Spinal cord (tissue), 10 donors: ENCODE measurements around the gene JAM2. TPM values are rescaled to one million over a fixed set of nuclear protein-coding genes. Genes with fewer than 3 reads are reported as not detected.
A peak's percentile ranks its signal among the peaks of the same experiment; 100 is the strongest.

ENCODE experiments used
- DNase-seq, 6 donors: peaks; one replicate each; pipeline versions ENCODE4 v3.0.0 to v3.0.0-alpha.2; 2013 to 2015; ENCODE audit warnings: low spot score in 6 of 6, low read depth in 4 of 6
- H3K27ac ChIP-seq: one replicate; pipeline ENCODE4 v1.5.1; 2013; ENCODE audit warnings: low read depth, low read length, control low read depth
- H3K27me3 ChIP-seq: one replicate; pipeline ENCODE4 v1.6.1; 2013; ENCODE audit warnings: low read length; ENCODE audit not compliant: control insufficient read depth, insufficient read depth
- H3K36me3 ChIP-seq: one replicate; pipeline ENCODE4 v1.6.1; 2013; ENCODE audit warnings: low read length; ENCODE audit not compliant: control insufficient read depth, insufficient read depth
- H3K4me1 ChIP-seq: one replicate; pipeline ENCODE4 v1.6.1; 2013; ENCODE audit warnings: low read length; ENCODE audit not compliant: control insufficient read depth, insufficient read depth
- H3K4me3 ChIP-seq: one replicate; pipeline ENCODE4 v1.5.1; 2013; ENCODE audit warnings: low read depth, low read length, control low read depth
- H3K9me3 ChIP-seq: one replicate; pipeline ENCODE4 v1.6.1; 2013; ENCODE audit warnings: low read length; ENCODE audit not compliant: control insufficient read depth, insufficient read depth
- WGBS: methylation state at CpG from one replicate; pipeline ENCODE4 v1.1.5; 2013; ENCODE audit warnings: missing lambda C conversion rate; ENCODE audit not compliant: insufficient coverage; 5-methylcytosine and 5-hydroxymethylcytosine counted together
- polyA plus RNA-seq, 2 donors: library from polyadenylated mRNA; unstranded; fragments of 120-200 nt; gene quantifications; one replicate each; pipeline ENCODE4 v1.2.1, GENCODE V29; 2013; ENCODE audit not compliant: insufficient read length in 2 of 2
- total RNA-seq, 2 donors: library from RNA; depleted of rRNA in 1 of 2; stranded (reverse); fragments of 120-200 nt in 1 of 2; fragments of >200 nt in 1 of 2; gene quantifications; one replicate each; pipeline versions ENCODE4 v1.2.3 to v1.2.4, GENCODE V29; 2013 to 2014
- donor health status: healthy.

JAM2 gene
- total and polyA plus RNA-seq, 4 donors, result 77.4 to 104 (median 94.5) TPM

DNA sequence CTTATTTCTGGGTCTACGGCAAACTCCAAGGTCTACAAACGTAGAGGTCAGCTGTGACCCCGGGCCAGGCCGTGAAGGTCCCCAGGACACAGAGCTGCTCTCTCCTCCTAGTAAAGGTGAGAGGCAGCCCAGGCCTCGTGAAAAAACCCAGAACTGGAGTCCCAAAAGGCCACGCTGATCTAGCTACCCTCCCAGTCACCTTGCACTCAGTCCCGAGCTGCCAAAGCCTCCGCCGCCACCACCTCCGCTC, 95.5 kb downstream of the JAM2 start:
- DNase-seq, result no peak
- WGBS, result 0% methylated on average over 10 of the region's 10 CpGs
- Histone ChIP-seq H3K36me3 (peaks cover 9% of the 10 kb centered on the region), H3K4me1 (peaks cover 8% of the 10 kb centered on the region), H3K27ac (peak overlapping the region; percentile 99), H3K27me3 (no peaks in the 10 kb centered on the region), H3K9me3 (no peaks in the 10 kb centered on the region), H3K4me3 (peak overlapping the region; percentile 78)

DNA sequence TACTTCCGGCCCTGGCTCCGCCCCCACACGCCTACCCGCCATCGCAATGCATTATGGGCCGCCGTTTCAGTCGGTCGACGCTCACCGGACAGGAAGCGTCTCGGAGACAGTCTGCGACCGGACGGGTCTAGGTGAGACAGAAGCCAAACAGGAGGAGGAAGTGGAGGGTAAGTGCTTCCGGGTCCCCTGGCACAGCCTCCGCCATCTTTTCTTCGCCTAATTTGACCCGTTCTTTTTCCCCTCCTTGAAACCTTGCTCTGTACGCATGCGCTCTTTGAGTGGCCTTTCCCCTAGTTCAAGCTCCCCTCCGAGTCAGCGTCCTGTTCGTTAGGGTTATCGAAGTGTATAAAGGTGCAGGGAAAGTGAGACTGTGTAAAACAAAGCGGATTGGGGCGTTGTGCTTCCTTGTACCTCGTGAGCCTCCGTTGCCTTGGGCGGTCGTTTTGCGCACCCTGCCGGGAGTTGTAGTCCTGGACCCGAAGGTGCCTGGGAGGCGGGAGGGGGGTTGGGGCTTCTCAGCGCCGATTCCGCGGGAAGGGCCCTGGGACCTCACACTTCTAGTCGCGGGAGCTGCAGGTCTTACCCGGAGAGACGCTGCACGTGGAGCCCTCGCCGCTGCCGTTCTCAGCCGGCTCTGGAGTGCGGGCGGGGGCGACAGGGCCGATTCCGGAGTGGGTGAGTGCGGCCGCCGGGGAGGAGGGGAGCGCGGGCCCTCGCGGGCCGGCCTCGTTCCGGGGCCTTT, 96.0 kb downstream of the JAM2 start, which contains the start of the genes ATP5PF and GABPA:
TSS of gene ATP5PF (minus strand) at position 1 of the 742 bp plus-strand sequence. CDS start 5,110 bp downstream, outside the sequence.
TSS of gene GABPA (plus strand) at position 69 of the 742 bp plus-strand sequence. CDS start 6,627 bp downstream, outside the sequence.
- DNase-seq, result peak; percentile 95 to 100 (median 98)
- peak within 1 kb of the TSS; percentile 99 for H3K27ac ChIP-seq
- H3K4me3 ChIP-seq, result peak within 1 kb of the TSS; percentile 78
- no peaks in the 10 kb centered on the region for H3K9me3 ChIP-seq
- no peaks in the 10 kb centered on the region for H3K27me3 ChIP-seq
- H3K4me1 ChIP-seq, result peaks cover 8% of the 10 kb centered on the region
- under 1% methylated on average over 56 of the region's 64 CpGs for WGBS
- H3K36me3 ChIP-seq, result peaks cover 9% of the 10 kb centered on the region

DNA sequence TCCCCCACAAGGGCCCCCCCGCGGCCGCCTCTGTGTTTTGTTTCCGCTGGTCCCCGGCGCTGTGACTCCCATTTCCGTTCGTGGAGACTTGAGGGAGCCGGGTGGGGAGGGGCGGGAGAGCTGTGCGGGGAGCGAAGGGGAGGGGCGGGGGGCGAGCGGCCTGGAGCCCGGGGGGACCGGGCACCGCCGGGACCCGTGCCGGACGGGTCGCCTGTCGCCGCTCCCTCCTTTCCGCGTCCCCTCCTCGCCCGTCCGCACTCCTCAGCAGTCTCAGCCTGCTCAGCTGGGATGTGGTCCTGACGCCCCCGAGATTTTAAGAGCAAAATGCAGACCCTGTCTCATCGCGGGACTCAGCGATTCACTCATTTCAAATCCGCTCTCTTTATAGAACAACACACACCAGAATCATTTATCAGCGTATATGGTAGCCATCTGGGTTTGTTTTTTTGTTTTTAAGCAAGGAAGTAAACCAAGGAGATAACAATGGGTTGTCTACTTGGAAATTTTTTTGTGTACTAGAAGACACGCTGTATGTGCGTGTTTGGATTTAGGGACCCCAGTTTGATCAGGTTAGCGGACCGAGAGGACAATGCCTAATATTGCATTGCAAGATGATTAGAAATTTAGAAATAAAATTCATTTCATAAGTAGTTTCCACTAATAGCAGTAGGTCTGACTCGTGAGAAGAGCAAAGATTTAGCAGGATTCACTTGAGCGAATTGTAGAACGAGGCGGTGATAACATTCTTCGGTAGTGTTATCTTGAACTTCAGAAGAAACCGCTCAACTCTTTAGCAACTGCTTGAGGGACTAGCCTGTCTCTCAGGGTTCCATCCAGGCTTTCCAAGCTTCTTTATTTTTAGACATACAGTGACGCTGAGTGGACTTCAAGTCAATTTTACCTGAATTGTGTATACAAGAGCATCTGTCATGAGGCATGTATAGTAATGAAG, 96.9 kb downstream of the JAM2 start:
- Histone ChIP-seq H3K4me3 (peak overlapping the region; percentile 78), H3K27me3 (no peaks in the 10 kb centered on the region), H3K27ac (peak overlapping the region; percentile 99), H3K36me3 (peaks cover 7% of the 10 kb centered on the region), H3K9me3 (no peaks in the 10 kb centered on the region), H3K4me1 (peaks cover 8% of the 10 kb centered on the region)
- peak; percentile 22 to 97 (median 80) for DNase-seq
- 0% methylated on average over 28 of the region's 48 CpGs for WGBS

DNA sequence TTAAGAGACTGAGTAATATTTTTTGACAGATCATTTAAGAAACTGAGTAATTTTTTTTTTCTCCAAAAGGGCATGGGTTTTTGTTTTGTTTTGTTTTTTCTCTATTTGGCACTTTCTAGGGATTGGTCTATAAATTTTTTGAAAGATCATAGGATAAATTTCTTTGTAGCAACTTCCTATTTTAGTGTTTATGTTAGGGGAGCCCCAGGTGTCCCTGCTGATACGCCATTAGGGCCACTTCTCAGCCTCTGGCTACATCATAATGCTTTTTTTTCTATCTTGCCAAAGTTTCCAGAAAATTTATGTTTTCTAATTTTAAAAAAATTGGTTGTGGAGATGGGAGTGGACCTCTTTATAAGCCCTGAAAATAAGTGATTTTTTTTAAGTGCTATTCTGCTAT, 98.4 kb downstream of the JAM2 start:
- Histone ChIP-seq H3K9me3 (no peaks in the 10 kb centered on the region), H3K27me3 (no peaks in the 10 kb centered on the region), H3K4me3 (no peak overlapping the region), H3K4me1 (peaks cover 8% of the 10 kb centered on the region), H3K36me3 (peaks cover under 1% of the 10 kb centered on the region), H3K27ac (no peak overlapping the region)
- no CpG with 5 or more reads among the region's 1 CpG for WGBS
- DNase-seq, result no peak

DNA sequence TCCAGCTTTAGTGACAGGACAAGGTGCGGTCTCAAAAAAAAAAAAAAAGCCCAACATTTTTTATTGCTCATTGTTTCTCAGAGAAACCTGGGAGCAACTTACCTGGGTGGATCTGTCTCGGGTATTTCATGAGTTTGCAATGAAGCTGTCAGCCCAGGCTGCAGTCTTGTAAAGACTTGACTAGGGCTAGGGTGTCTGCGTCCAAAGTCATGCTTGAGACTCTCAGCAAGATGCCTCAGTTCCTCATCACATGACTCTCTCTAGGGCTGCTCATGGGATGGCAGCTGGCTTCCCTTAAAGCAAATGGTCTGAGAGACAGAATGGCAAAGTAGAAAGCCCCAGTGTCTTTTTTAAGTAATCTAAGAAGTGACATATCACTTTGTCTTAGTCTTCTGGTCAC, 103.8 kb downstream of the JAM2 start:
- Histone ChIP-seq H3K36me3 (peaks cover 5% of the 10 kb centered on the region), H3K4me3 (no peak overlapping the region), H3K27me3 (no peaks in the 10 kb centered on the region), H3K9me3 (no peaks in the 10 kb centered on the region), H3K27ac (no peak overlapping the region), H3K4me1 (no peaks in the 10 kb centered on the region)
- 96% methylated on average over 2 of the region's 3 CpGs for WGBS
- no peak for DNase-seq

DNA sequence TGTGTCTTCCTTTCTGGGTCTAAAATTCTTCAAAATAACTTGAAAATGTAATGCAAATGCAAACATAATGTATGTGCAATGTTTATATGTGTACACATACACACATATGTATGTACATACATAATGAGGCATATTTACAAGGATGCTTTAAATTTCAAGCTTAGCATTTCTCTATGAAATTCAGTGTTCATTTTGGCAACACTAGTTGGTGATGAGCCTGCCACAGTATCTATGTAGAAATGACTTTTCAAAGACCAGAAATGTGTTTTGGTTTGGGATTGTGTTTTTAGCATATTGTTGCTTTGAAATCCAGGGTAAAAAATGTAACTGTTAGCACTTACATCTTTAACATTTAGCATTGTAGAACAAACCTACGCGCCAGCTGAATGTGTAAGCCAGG, 105.8 kb downstream of the JAM2 start:
- Histone ChIP-seq H3K9me3 (no peaks in the 10 kb centered on the region), H3K4me1 (no peaks in the 10 kb centered on the region), H3K27me3 (no peaks in the 10 kb centered on the region), H3K36me3 (peaks cover 12% of the 10 kb centered on the region), H3K4me3 (no peak overlapping the region), H3K27ac (no peak overlapping the region)
- peak in 1 of 6 donors; percentile 55 for DNase-seq
- WGBS, result no CpG with 5 or more reads among the region's 2 CpGs

DNA sequence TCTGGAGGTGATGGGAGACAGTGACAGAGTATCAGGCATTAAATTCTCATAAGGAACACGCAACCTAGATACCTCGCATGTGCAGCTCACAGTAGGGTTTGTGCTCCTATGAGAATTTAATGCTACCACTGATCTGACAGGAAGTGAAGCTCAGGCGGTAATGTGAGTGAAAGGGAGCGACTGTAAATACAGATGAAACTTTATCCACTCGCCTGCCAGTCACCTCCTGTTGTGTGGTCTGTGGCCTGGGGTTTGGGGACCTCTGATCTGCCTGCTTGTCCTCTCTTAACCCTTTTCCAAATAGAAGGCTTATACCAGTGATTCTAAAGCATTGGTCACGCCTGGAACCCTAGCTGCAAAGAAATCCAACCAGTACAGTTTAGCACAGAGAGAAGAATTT, 111.0 kb downstream of the JAM2 start:
- WGBS, result 100% methylated on average over 2 of the region's 6 CpGs
- DNase-seq, result no peak
- Histone ChIP-seq H3K4me3 (no peak overlapping the region), H3K4me1 (no peaks in the 10 kb centered on the region), H3K27ac (no peak overlapping the region), H3K27me3 (no peaks in the 10 kb centered on the region), H3K36me3 (peaks cover 12% of the 10 kb centered on the region), H3K9me3 (no peaks in the 10 kb centered on the region)

DNA sequence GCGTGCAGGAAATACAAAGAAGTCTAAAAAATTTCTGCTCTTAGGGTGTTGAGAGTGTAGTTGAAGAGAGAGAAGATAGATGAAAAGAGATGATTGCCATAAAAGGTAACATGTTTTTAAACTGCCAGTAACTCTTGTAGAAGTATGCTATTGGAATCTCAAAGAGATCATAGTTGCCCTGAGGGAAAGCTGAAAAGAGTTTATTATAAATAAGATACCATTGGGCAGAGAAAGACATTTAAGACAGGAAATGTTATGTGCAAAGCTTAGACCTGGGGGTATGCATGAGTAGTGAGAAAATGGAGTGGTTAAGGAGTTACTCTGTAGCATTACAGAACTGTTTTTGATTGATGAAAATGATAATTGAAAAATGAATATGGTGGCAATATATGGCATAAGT, 113.4 kb downstream of the JAM2 start:
- DNase-seq, result no peak
- Histone ChIP-seq H3K9me3 (no peaks in the 10 kb centered on the region), H3K27ac (no peak overlapping the region), H3K4me3 (no peak overlapping the region), H3K36me3 (peaks cover 11% of the 10 kb centered on the region), H3K27me3 (no peaks in the 10 kb centered on the region), H3K4me1 (no peaks in the 10 kb centered on the region)
- WGBS, result 83% methylated on average over 1 of the region's 1 CpG

DNA sequence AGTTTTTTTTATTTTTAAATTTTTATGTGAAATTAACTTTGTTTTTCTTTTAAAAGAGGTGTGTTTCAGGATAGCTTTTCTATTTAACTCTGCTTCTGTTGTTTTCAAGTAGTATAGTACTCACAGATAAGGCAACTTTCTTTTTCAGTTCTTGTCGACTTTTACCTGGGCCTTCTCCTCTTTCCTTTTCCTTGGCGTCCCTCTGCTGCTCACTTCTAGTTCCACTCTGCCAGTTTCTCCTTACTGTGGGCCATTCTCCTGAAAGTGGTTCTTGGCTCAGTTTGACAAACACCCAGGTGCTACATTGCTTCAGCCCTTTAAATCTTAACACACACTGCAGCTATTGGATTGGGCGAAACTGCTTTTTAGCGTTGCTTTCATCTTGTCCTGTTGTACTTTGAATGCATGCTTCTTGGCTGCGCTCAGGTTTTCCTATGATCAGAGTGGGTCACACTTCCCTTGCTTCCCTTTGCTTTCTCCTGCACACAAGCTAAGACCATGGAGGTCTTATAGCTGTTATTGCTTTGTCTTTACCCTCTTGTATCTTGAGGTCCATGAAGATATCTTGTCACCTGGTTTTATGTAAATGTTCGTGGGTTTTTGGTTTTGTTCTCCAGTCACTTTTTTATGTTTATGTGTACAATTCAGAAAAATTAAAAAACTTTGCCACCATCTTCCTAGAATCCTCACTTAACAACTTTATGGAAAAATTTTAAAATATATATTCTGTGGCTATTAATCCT, 117.3 kb downstream of the JAM2 start:
- no peak for DNase-seq
- no peaks in the 10 kb centered on the region for H3K27me3 ChIP-seq
- peaks cover 6% of the 10 kb centered on the region for H3K36me3 ChIP-seq
- no peaks in the 10 kb centered on the region for H3K9me3 ChIP-seq
- H3K4me1 ChIP-seq, result no peaks in the 10 kb centered on the region
- WGBS, result 92% methylated on average over 4 of the region's 6 CpGs
- no peak overlapping the region for H3K4me3 ChIP-seq
- no peak overlapping the region for H3K27ac ChIP-seq
